Sigmoid colon (tissue), 7 donors: ENCODE results near the gene SYNC. TPM values are rescaled to one million over a fixed set of nuclear protein-coding genes. Genes with fewer than 3 reads are reported as not detected.
"Not testable (repeated sequence)": the region's sequence is repeated elsewhere in the genome, so short reads cannot be mapped to it uniquely, and the experiment has no call there.

Source experiments
- DNase-seq: peaks from one replicate; pipeline ENCODE4 v3.0.0-alpha.2; 2019
- H3K27ac ChIP-seq, 4 donors: fragments of 200-600 bp; sonication (generic); one replicate each; pipeline ENCODE4 v1.5.1; 2016 to 2019; ENCODE audit warnings: mild to moderate bottlenecking in 1 of 4
- H3K27me3 ChIP-seq, 3 donors: fragments of 200-600 bp; sonication (generic); one replicate each; pipeline ENCODE4 v1.5.1; 2019; ENCODE audit warnings: mild to moderate bottlenecking in 1 of 3
- H3K36me3 ChIP-seq, 4 donors: fragments of 200-600 bp; sonication (generic); one replicate each; pipeline ENCODE4 v1.5.1; 2016 to 2019
- H3K4me1 ChIP-seq, 4 donors: fragments of 200-600 bp; sonication (generic); one replicate each; pipeline ENCODE4 v1.5.1; 2017 to 2019
- H3K4me3 ChIP-seq, 4 donors: fragments of 200-600 bp; sonication (generic); one replicate each; pipeline ENCODE4 v1.5.1; 2017 to 2019; ENCODE audit warnings: mild to moderate bottlenecking in 2 of 4, moderate library complexity in 1 of 4
- H3K9me3 ChIP-seq, 4 donors: fragments of 200-600 bp in 3 of 4; sonication (generic) in 3 of 4; one replicate each; pipeline versions ENCODE4 v1.5.1 to v1.6.1; 2013 to 2019
- EP300 ChIP-seq, 4 donors: sonication (generic); formaldehyde crosslinking; IDR thresholded peaks; one replicate each; pipeline ENCODE4 v1.6.1; 2017; ENCODE audit warnings: antibody characterized with exemption in 4 of 4
- POLR2A ChIP-seq, 2 donors: fragments of 450-650 bp; IDR thresholded peaks; one replicate each; pipeline ENCODE4 v1.6.1; 2016; ENCODE audit warnings: antibody characterized with exemption in 2 of 2, mild to moderate bottlenecking in 2 of 2, moderate library complexity in 2 of 2
- POLR2AphosphoS5 ChIP-seq, 4 donors: sonication (generic); formaldehyde crosslinking; IDR thresholded peaks; one replicate each; pipeline ENCODE4 v1.6.1; 2017; ENCODE audit warnings: antibody characterized with exemption in 4 of 4
- WGBS, 2 donors: extraction: QIAGEN DNeasy Blood & Tissue Kit; methylation state at CpG; one replicate each; pipeline ENCODE4 v1.1.7; 2013; 5-methylcytosine and 5-hydroxymethylcytosine counted together
- intact Hi-C: fragments of 100-400 bp; cut with DNase I; formaldehyde crosslinking; loops from one replicate; pipeline ENCODE4 v1.15.1; 2023
- polyA plus RNA-seq, 3 donors: library from polyadenylated mRNA; stranded (reverse); fragments of 200-250 nt; gene quantifications; one replicate each; pipeline ENCODE4 v1.2.3, GENCODE V29; 2013
- total RNA-seq, 4 donors: library from RNA; depleted of rRNA; stranded (reverse); fragments of >200 nt; gene quantifications; one replicate each; pipeline ENCODE4 v1.1.0, GENCODE V29; 2016
- TF ChIP-seq, protein P1 (sequence below), 4 experiments: fragments of 450-650 bp in 3 of 4; fragments of 200-600 bp in 1 of 4; IDR thresholded peaks; one replicate each; pipeline ENCODE4 v1.5.1; 2016 to 2019; ENCODE audit warnings: antibody characterized with exemption in 4 of 4, mild to moderate bottlenecking in 3 of 4, moderate library complexity in 2 of 4
- donor health status: healthy with polysubstance abuse.
- donor health status: Bipolar disorder and iron deficiency.
- donor health status: healthy.

SYNC gene
- total and polyA plus RNA-seq, 7 donors: 6.9 to 87.5 (median 22.5) TPM

DNA sequence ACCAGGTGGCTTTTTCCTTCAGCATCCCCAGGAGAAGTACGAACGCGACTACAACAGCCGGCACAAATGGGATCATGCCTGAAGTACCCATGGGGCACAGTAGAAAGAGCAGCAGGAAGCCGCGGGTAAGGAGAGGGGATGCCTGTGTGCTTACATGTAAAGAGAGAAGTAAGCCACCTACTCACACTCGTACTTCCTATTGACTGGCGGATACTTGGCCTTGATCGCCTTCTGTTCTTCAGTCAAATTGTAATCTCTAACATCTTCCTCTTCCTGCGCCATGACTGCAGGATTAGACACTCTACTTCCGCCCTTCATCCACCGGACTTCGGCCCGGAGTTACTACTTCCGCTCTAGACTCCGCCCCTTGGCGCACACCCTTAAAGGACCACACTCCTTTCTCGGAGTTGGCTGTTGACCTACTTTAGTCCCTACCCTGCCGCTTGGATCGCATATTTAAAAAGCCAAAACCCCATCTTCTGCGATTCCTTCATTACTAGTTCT, 52.3 kb downstream of the SYNC start, which contains the start of gene ZBTB8OS:
TSS of gene ZBTB8OS (minus strand) at position 303 of the 504 bp plus-strand sequence. CDS start at position 282, 21 bp downstream.
- peak; percentile 97 for DNase-seq
- intact Hi-C loops: loop anchor here (2.0 to 5.0 kb wide), 3 partner anchors 52 to 167 kb away; partner anchors contain the start of genes S100PBP, SYNC and YARS1
- TF ChIP-seq POLR2A (IDR thresholded peaks at IDR 0.05) (peak; percentile 50 to 66), EP300 (IDR thresholded peaks at IDR 0.05) (no peak), POLR2AphosphoS5 (IDR thresholded peaks at IDR 0.05) (peak; percentile 71 to 88 (median 78))
- TF ChIP-seq, protein P1, sequence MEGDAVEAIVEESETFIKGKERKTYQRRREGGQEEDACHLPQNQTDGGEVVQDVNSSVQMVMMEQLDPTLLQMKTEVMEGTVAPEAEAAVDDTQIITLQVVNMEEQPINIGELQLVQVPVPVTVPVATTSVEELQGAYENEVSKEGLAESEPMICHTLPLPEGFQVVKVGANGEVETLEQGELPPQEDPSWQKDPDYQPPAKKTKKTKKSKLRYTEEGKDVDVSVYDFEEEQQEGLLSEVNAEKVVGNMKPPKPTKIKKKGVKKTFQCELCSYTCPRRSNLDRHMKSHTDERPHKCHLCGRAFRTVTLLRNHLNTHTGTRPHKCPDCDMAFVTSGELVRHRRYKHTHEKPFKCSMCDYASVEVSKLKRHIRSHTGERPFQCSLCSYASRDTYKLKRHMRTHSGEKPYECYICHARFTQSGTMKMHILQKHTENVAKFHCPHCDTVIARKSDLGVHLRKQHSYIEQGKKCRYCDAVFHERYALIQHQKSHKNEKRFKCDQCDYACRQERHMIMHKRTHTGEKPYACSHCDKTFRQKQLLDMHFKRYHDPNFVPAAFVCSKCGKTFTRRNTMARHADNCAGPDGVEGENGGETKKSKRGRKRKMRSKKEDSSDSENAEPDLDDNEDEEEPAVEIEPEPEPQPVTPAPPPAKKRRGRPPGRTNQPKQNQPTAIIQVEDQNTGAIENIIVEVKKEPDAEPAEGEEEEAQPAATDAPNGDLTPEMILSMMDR (IDR thresholded peaks at IDR 0.05): no peak
- peaks cover 0 to 60% (median 41%) of the 10 kb centered on the region in 4 donors for H3K4me1 ChIP-seq
- peak within 1 kb of the TSS; percentile 94 to 99 (median 97) for H3K27ac ChIP-seq
- peak within 1 kb of the TSS; percentile 63 to 77 (median 70) for H3K4me3 ChIP-seq
- no peaks in the 10 kb centered on the region for H3K9me3 ChIP-seq
- no peaks in the 10 kb centered on the region for H3K27me3 ChIP-seq
- 0 to 1% methylated on average over 21 of the region's 21 CpGs for WGBS, 2 donors
- H3K36me3 ChIP-seq: peaks cover 0 to 34% (median 14%) of the 10 kb centered on the region in 4 donors

- Histone ChIP-seq H3K9me3 (no peaks in the 10 kb centered on the region), H3K27ac (no peak overlapping the region), H3K27me3 (no peaks in the 10 kb centered on the region), H3K36me3 (peaks cover 0 to 9% (median 0%) of the 10 kb centered on the region in 4 donors), H3K4me1 (peaks cover 0 to 38% (median 25%) of the 10 kb centered on the region in 4 donors), H3K4me3 (no peak overlapping the region)
- intact Hi-C loops: no loop called here
- TF ChIP-seq POLR2AphosphoS5 (IDR thresholded peaks at IDR 0.05): no peak
- TF ChIP-seq, protein P1 (IDR thresholded peaks at IDR 0.05): no peak
- TF ChIP-seq EP300 (IDR thresholded peaks at IDR 0.05): no peak
- no peak for TF ChIP-seq POLR2A (IDR thresholded peaks at IDR 0.05)
- DNase-seq: no peak
- WGBS, 2 donors: 86 to 87% methylated on average over 6 of the region's 6 CpGs
These were observed 55.0 kb downstream of the SYNC start for GRCh38 chr1:32647308-32648134.

DNA sequence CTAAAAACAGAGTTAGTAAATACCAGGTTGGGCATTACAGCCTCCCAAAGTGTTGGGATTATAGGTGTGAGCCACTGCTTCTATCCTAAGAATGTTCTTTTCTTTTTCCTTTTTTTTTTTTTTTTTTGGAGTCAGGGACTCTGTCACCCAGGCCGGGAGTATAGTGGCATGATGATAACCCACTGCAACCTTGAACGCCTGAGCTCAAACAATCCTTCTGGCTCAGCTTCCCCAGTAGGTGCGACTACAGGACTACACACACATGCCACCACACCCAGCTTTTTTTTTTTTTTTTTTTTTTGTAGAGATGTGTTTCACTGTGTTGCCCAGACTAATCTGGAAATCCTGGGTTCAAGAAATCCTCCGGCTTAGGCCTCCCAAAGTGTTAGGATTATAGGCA, 58.1 kb downstream of the SYNC start:
- no peak for DNase-seq
- intact Hi-C loops: no loop called here
- TF ChIP-seq, protein P1 (IDR thresholded peaks at IDR 0.05): no peak
- TF ChIP-seq EP300 (IDR thresholded peaks at IDR 0.05): no peak
- TF ChIP-seq POLR2A (IDR thresholded peaks at IDR 0.05): no peak
- TF ChIP-seq POLR2AphosphoS5 (IDR thresholded peaks at IDR 0.05): no peak
- H3K4me3 ChIP-seq: no peak overlapping the region
- 39 to 83% methylated on average over 4 of the region's 4 CpGs for WGBS, 2 donors
- peaks cover 0 to 3% (median 0%) of the 10 kb centered on the region in 4 donors for H3K36me3 ChIP-seq
- H3K4me1 ChIP-seq: peaks cover 0 to 24% (median 11%) of the 10 kb centered on the region in 4 donors
- H3K27ac ChIP-seq: no peak overlapping the region
- no peaks in the 10 kb centered on the region for H3K9me3 ChIP-seq
- H3K27me3 ChIP-seq: no peaks in the 10 kb centered on the region

DNA sequence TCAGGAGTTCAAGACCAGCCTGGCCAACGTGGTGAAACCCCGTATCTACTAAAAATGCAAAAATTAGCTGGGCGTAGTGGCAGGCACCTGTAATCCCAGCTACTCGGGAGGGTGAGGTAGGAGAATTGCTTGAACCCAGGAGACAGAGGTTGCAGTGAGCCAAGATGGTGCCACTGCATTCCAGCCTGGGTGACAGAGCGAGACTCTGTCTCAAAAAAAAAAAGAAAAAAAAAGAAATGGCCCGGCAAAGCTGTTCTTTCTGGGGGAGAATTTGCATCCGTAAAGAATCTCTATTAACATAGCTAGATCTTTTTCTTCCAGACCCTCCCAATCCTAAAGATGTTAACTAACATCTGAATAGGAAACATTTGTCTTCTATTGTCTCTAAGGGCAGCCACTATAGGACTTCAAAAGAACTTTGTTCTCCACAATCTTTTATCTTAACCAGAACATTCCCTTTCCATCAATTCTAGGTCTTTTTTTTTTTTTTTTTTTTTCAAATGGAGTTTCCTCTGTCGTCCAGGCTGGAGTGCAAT, 60.2 kb downstream of the SYNC start:
- H3K4me3 ChIP-seq, H3K36me3 ChIP-seq, intact Hi-C loops, H3K27me3 ChIP-seq, H3K9me3 ChIP-seq, H3K4me1 ChIP-seq, DNase-seq, H3K27ac ChIP-seq: not testable (repeated sequence)
- WGBS, 2 donors: 84 to 88% methylated on average over 8 of the region's 8 CpGs

DNA sequence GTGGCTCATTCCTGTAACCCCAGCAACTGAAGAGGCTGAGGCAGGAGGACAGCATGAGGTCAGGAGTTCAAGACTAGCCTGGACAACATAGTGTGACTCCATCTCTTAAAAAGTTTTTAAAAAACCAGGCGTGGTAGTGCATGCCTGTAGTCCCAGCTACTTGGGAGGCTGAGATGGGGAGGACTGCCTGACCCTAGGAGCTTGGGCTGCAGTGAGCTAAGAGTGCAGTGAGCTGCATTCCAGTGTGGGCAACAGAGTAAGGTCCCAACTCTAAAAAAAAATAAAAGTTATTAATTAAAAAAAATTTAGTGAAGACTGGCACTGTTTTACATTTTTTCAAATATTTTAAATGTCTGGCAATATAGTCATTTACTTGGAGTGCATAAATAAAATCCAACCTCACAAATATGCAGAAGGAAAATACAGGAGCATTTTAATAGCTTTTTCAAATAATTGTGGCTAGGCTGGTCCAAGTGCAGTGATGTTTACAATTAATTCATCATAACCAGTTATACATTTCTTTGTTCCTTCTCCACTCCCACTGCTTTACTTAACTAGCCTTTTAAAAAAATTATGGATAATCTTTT, 63.0 kb downstream of the SYNC start:
- intact Hi-C loops: no loop called here
- Histone ChIP-seq H3K4me1 (no peaks in the 10 kb centered on the region), H3K27ac (no peak overlapping the region), H3K36me3 (no peaks in the 10 kb centered on the region), H3K27me3 (no peaks in the 10 kb centered on the region), H3K9me3 (no peaks in the 10 kb centered on the region), H3K4me3 (no peak overlapping the region)
- no peak for DNase-seq
- WGBS, 2 donors: 95 to 97% methylated on average over 1 of the region's 1 CpG
- no peak for TF ChIP-seq POLR2A (IDR thresholded peaks at IDR 0.05)
- TF ChIP-seq EP300 (IDR thresholded peaks at IDR 0.05): no peak
- no peak for TF ChIP-seq POLR2AphosphoS5 (IDR thresholded peaks at IDR 0.05)
- TF ChIP-seq, protein P1 (IDR thresholded peaks at IDR 0.05): no peak
